Trophoblast cell (in vitro differentiated cells and primary cell): Measurements from ENCODE around the gene GNB3.
"Not testable (repeated sequence)": the region's sequence is repeated elsewhere in the genome, so short reads cannot be mapped to it uniquely, and the experiment has no call there.

Source experiments
- DNase-seq, 2 donors: peaks; one replicate each; pipeline ENCODE4 v3.0.0-alpha.2; 2016
- H2AFZ ChIP-seq: 2 replicates; pipeline ENCODE4 v1.6.1; 2013; ENCODE audit warnings: low read length, moderate library complexity, mild to moderate bottlenecking; ENCODE audit not compliant: insufficient read depth, poor library complexity
- H2AK5ac ChIP-seq: 2 replicates; pipeline ENCODE4 v1.6.1; 2013; ENCODE audit warnings: mild to moderate bottlenecking, low read length
- H2BK120ac ChIP-seq: 2 replicates; pipeline ENCODE4 v1.6.1; 2013; ENCODE audit warnings: low read length, mild to moderate bottlenecking, moderate library complexity; ENCODE audit not compliant: insufficient read depth, poor library complexity
- H2BK12ac ChIP-seq: 2 replicates; pipeline ENCODE4 v1.6.1; 2013; ENCODE audit warnings: mild to moderate bottlenecking, low read length, moderate library complexity
- H2BK5ac ChIP-seq: 2 replicates; pipeline ENCODE4 v1.6.1; 2013; ENCODE audit warnings: low read length, low read depth, moderate library complexity, mild to moderate bottlenecking; ENCODE audit not compliant: poor library complexity
- H3K14ac ChIP-seq: 2 replicates; pipeline ENCODE4 v1.6.1; 2013; ENCODE audit warnings: mild to moderate bottlenecking, low read length
- H3K18ac ChIP-seq: 2 replicates; pipeline ENCODE4 v1.6.1; 2013; ENCODE audit warnings: mild to moderate bottlenecking, low read length
- H3K23ac ChIP-seq: 2 replicates; pipeline ENCODE4 v1.6.1; 2013; ENCODE audit warnings: low read length
- H3K27ac ChIP-seq: 2 replicates; pipeline ENCODE4 v1.5.1; 2013; ENCODE audit warnings: low read depth, mild to moderate bottlenecking, inconsistent platforms, low read length, moderate library complexity
- H3K27me3 ChIP-seq: 2 replicates; pipeline ENCODE4 v1.6.1; 2013; ENCODE audit warnings: inconsistent platforms, mild to moderate bottlenecking, low read length, moderate library complexity; ENCODE audit not compliant: insufficient read depth
- H3K36me3 ChIP-seq, 2 experiments: 1 replicate in 1 of 2; 2 replicates in 1 of 2; pipeline ENCODE4 v1.6.1; 2013; ENCODE audit warnings: low read length in 2 of 2, mild to moderate bottlenecking in 2 of 2, moderate library complexity in 1 of 2; ENCODE audit not compliant: insufficient read depth in 2 of 2, control insufficient read depth in 1 of 2
- H3K4ac ChIP-seq: 2 replicates; pipeline ENCODE4 v1.6.1; 2013; ENCODE audit warnings: low read depth, mild to moderate bottlenecking, low read length, moderate library complexity
- H3K4me1 ChIP-seq, 2 experiments: 1 replicate in 1 of 2; 2 replicates in 1 of 2; pipeline ENCODE4 v1.6.1; 2013; ENCODE audit warnings: low read length in 2 of 2, mild to moderate bottlenecking in 2 of 2, moderate library complexity in 1 of 2; ENCODE audit not compliant: insufficient read depth in 2 of 2, control insufficient read depth in 1 of 2
- H3K4me2 ChIP-seq: 2 replicates; pipeline ENCODE4 v1.6.1; 2013; ENCODE audit warnings: inconsistent platforms, mild to moderate bottlenecking, low read length, moderate library complexity
- H3K4me3 ChIP-seq: 2 replicates; pipeline ENCODE4 v1.5.1; 2013; ENCODE audit warnings: mild to moderate bottlenecking, low read depth, low read length, inconsistent platforms
- H3K79me1 ChIP-seq: one replicate; pipeline ENCODE4 v1.6.1; 2013; ENCODE audit warnings: low read length
- H3K79me2 ChIP-seq: 2 replicates; pipeline ENCODE4 v1.6.1; 2013; ENCODE audit warnings: low read length, mild to moderate bottlenecking; ENCODE audit not compliant: control insufficient read depth, insufficient read depth, poor library complexity
- H3K9ac ChIP-seq: 2 replicates; pipeline ENCODE4 v1.6.1; 2013; ENCODE audit warnings: mild to moderate bottlenecking, low read length
- H3K9me3 ChIP-seq: 2 replicates; pipeline ENCODE4 v1.6.1; 2013; ENCODE audit warnings: low read depth, mild to moderate bottlenecking, control low read depth, inconsistent platforms, low read length; ENCODE audit not compliant: insufficient read depth
- H4K12ac ChIP-seq: 2 replicates; pipeline ENCODE4 v1.6.1; 2013; ENCODE audit warnings: low read depth, mild to moderate bottlenecking, low read length, moderate library complexity
- H4K8ac ChIP-seq: 2 replicates; pipeline ENCODE4 v1.6.1; 2013; ENCODE audit warnings: low read depth, mild to moderate bottlenecking, low read length, moderate library complexity
- H4K91ac ChIP-seq: one replicate; pipeline ENCODE4 v1.6.1; 2013; ENCODE audit warnings: low read depth, mild to moderate bottlenecking, low read length, moderate library complexity
- WGBS: extraction: QIAGEN DNeasy Blood & Tissue Kit; methylation state at CpG from one replicate; pipeline ENCODE4 v1.1.7; 2013; ENCODE audit warnings: missing lambda C conversion rate; ENCODE audit not compliant: insufficient read length, insufficient coverage; ENCODE audit errors: extremely low coverage; 5-methylcytosine and 5-hydroxymethylcytosine counted together

Gene GNB3

GRCh38 chr12:6891646-6892001, 50.9 kb downstream of the GNB3 start:
- peaks cover 2 to 3% of the 10 kb centered on the region in 2 experiments for H3K4me1 ChIP-seq
- H3K4me2 ChIP-seq: peak overlapping the region; percentile 98
- peak overlapping the region; percentile 17 for H3K18ac ChIP-seq
- no peaks in the 10 kb centered on the region for H3K9me3 ChIP-seq
- peak overlapping the region; percentile 68 for H3K4ac ChIP-seq
- WGBS: no CpG with 5 or more reads among the region's 5 CpGs
- no peak overlapping the region for H2BK5ac ChIP-seq
- peak overlapping the region; percentile 50 for H2BK12ac ChIP-seq
- H3K27me3 ChIP-seq: no peaks in the 10 kb centered on the region
- no peak overlapping the region for H2AK5ac ChIP-seq
- H4K91ac ChIP-seq: peak overlapping the region; percentile 85
- H3K27ac ChIP-seq: peak overlapping the region; percentile 91
- DNase-seq: no peak
- no peaks in the 10 kb centered on the region for H3K36me3 ChIP-seq
- H3K23ac ChIP-seq: no peak overlapping the region
- peak overlapping the region; percentile 93 for H2AFZ ChIP-seq
- H4K12ac ChIP-seq: no peak overlapping the region
- H2BK120ac ChIP-seq: peak overlapping the region; percentile 52
- H3K79me1 ChIP-seq: peaks cover 12% of the 10 kb centered on the region
- H4K8ac ChIP-seq: peak overlapping the region; percentile 96
- H3K9ac ChIP-seq: peak overlapping the region; percentile 94
- no peak overlapping the region for H3K14ac ChIP-seq
- no peaks in the 10 kb centered on the region for H3K79me2 ChIP-seq
- no peak overlapping the region for H3K4me3 ChIP-seq

DNA sequence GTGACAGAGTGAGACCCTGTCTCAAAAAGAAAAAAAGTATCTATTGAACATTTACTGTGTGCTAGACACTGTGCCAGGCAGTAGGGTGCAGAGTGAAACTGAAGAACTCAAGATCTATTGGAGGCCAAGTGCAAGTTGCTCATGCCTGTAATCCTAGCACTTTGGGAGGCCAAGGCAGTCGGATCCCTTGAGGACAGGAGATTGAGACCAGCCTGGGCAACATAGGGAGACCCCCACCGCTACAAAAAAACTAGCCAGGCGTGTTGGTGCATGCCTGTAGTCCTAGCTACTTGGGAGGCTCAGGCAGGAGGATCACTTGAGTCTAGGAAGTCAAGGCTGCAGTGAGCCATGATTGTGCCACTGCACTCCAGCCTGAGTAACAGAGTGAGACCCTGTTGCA, 52.0 kb downstream of the GNB3 start:
- not testable (repeated sequence) for H2AFZ ChIP-seq, H3K14ac ChIP-seq, H3K36me3 ChIP-seq, H3K9ac ChIP-seq, H3K79me2 ChIP-seq, H3K9me3 ChIP-seq, H3K27ac ChIP-seq, H4K8ac ChIP-seq, H3K4ac ChIP-seq, H3K27me3 ChIP-seq, H3K4me2 ChIP-seq, H4K12ac ChIP-seq, H2AK5ac ChIP-seq, H3K18ac ChIP-seq, H4K91ac ChIP-seq, DNase-seq, H2BK12ac ChIP-seq, H2BK120ac ChIP-seq, H3K23ac ChIP-seq, H3K4me3 ChIP-seq, H3K4me1 ChIP-seq, H2BK5ac ChIP-seq
- peaks cover 12% of the 10 kb centered on the region for H3K79me1 ChIP-seq
- WGBS: no CpG with 5 or more reads among the region's 3 CpGs

DNA sequence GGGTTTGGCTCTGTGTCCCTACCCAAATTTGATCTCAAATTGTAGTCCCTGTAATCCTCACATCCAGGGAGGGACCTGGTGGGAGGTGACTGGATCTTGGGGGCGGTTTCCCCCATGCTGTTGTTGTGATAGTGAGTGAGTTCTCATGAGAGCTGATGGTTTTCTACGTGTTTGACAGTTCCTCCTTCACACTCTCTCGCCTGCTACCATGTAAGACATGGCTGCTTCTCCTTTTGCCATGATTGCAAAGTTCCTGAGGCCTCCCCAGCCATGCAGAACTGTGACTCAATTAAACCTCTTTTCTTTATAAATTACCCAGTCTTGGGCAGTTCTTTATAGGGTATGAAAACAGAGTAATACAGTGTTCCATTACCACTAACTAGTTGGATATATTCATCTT, 53.6 kb downstream of the GNB3 start:
- no peak overlapping the region for H2BK5ac ChIP-seq
- no peaks in the 10 kb centered on the region for H3K9me3 ChIP-seq
- no peak overlapping the region for H2AK5ac ChIP-seq
- no peak overlapping the region for H3K9ac ChIP-seq
- WGBS: no CpG with 5 or more reads among the region's 3 CpGs
- H3K79me2 ChIP-seq: no peaks in the 10 kb centered on the region
- no peak overlapping the region for H3K4me3 ChIP-seq
- H3K4ac ChIP-seq: no peak overlapping the region
- H3K23ac ChIP-seq: no peak overlapping the region
- H4K8ac ChIP-seq: no peak overlapping the region
- peaks cover 12% of the 10 kb centered on the region for H3K79me1 ChIP-seq
- no peak for DNase-seq
- no peaks in the 10 kb centered on the region for H3K27me3 ChIP-seq
- no peak overlapping the region for H3K27ac ChIP-seq
- peaks cover 2 to 3% of the 10 kb centered on the region in 2 experiments for H3K4me1 ChIP-seq
- no peak overlapping the region for H3K18ac ChIP-seq
- H2BK120ac ChIP-seq: no peak overlapping the region
- no peak overlapping the region for H2BK12ac ChIP-seq
- H3K4me2 ChIP-seq: no peak overlapping the region
- H2AFZ ChIP-seq: no peak overlapping the region
- H3K36me3 ChIP-seq: no peaks in the 10 kb centered on the region
- no peak overlapping the region for H3K14ac ChIP-seq
- no peak overlapping the region for H4K12ac ChIP-seq
- H4K91ac ChIP-seq: no peak overlapping the region
